ENCODE data around the gene ZKSCAN8.

The ZKSCAN8 gene

DNA sequence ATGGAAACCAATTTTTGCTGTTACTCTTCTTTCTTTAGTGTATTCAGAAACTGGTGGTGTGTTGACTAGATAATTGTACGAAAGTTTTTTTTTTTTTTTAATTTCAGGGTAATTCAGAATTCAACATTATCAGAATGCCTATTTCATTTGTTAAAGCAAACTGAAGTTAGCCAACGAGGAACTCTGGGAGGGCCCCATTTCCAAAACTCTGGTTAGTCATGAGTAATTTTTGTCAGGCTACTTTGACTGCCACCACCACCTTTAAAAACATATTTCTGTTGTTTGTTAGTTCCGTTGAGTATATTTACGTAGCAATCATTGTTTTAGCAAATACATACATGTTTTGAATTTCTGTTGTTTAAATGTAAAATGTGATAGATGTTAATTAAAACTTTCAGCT lies 763 bp downstream of the ZKSCAN8 start:
- Histone ChIP-seq H3K27ac (ENCODE audit: low read depth, low read length) (no peak overlapping the region), H4K5ac (ENCODE audit: low read length) (no peak overlapping the region), H3K27me3 (ENCODE audit: insufficient read depth, low read length, poor library complexity) (no peaks in the 10 kb centered on the region), H2BK5ac (ENCODE audit: low read length) (no peak overlapping the region), H3K23ac (ENCODE audit: low read length) (no peak overlapping the region), H2BK15ac (replicated peaks; ENCODE audit: low read depth) (no peak overlapping the region), H3K4ac (ENCODE audit: low read depth, low read length) (no peak overlapping the region), H3K18ac (ENCODE audit: low read length) (no peak overlapping the region), H3K4me2 (ENCODE audit: low read length) (peak overlapping the region; percentile 26), H3K9ac (ENCODE audit: low read length) (peak overlapping the region; percentile 86), H2AK5ac (ENCODE audit: low read length) (no peak overlapping the region), H2BK120ac (ENCODE audit: low read depth, low read length) (no peak overlapping the region), H3K4me1 (ENCODE audit: control insufficient read depth, low read depth, low read length) (no peaks in the 10 kb centered on the region), H3K56ac (ENCODE audit: low read length) (peak overlapping the region; percentile 95), H3K79me2 (ENCODE audit: control insufficient read depth, insufficient read depth, low read length) (peaks cover 17% of the 10 kb centered on the region), H4K8ac (ENCODE audit: low read depth, low read length) (no peak overlapping the region), H3K79me1 (ENCODE audit: low read length) (peaks cover 6% of the 10 kb centered on the region), H3K4me3 (ENCODE audit: low read length) (peak overlapping the region; percentile 73), H3K36me3 (ENCODE audit: control insufficient read depth, insufficient read depth, low read length) (peaks cover 1% of the 10 kb centered on the region)
- WGBS (ENCODE audit: extremely low coverage, insufficient coverage, low lambda C conversion rate) = no CpG with 5 or more reads among the region's 4 CpGs
- no peak for DNase-seq

DNA sequence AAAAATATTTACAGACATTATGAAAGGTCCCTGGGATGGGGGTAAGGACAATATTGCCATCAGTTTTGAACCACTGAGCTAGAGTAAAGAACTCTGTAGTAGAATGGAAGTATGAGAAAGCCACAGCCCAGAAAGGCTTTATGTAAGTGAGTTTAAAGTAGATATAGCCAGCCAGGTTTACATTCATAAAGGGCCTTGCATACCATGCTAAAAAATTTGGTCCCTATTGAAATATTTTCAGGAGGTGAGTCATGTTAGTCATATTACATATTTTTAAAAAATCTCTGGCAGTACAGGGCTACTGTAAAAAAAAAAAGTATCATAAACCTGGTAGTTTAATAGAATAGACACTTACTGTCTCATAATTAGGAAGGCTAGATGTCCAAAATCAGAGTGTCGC lies 3.5 kb downstream of the ZKSCAN8 start:
- H3K18ac ChIP-seq (ENCODE audit: low read length) = no peak overlapping the region
- no peak overlapping the region for H2BK15ac ChIP-seq (replicated peaks; ENCODE audit: low read depth)
- no peak overlapping the region for H3K4ac ChIP-seq (ENCODE audit: low read depth, low read length)
- DNase-seq = no peak
- no peak overlapping the region for H3K9ac ChIP-seq (ENCODE audit: low read length)
- no peak overlapping the region for H3K23ac ChIP-seq (ENCODE audit: low read length)
- H2BK5ac ChIP-seq (ENCODE audit: low read length) = no peak overlapping the region
- no CpG with 5 or more reads among the region's 1 CpG for WGBS (ENCODE audit: extremely low coverage, insufficient coverage, low lambda C conversion rate)
- H3K56ac ChIP-seq (ENCODE audit: low read length) = no peak overlapping the region
- H2AK5ac ChIP-seq (ENCODE audit: low read length) = no peak overlapping the region
- H2BK120ac ChIP-seq (ENCODE audit: low read depth, low read length) = no peak overlapping the region
- H3K27ac ChIP-seq (ENCODE audit: low read depth, low read length) = no peak overlapping the region
- no peak overlapping the region for H3K4me2 ChIP-seq (ENCODE audit: low read length)
- no peaks in the 10 kb centered on the region for H3K4me1 ChIP-seq (ENCODE audit: control insufficient read depth, low read depth, low read length)
- H3K4me3 ChIP-seq (ENCODE audit: low read length) = no peak overlapping the region
- peaks cover 17% of the 10 kb centered on the region for H3K79me2 ChIP-seq (ENCODE audit: control insufficient read depth, insufficient read depth, low read length)
- no peak overlapping the region for H4K5ac ChIP-seq (ENCODE audit: low read length)
- no peak overlapping the region for H4K8ac ChIP-seq (ENCODE audit: low read depth, low read length)
- no peaks in the 10 kb centered on the region for H3K27me3 ChIP-seq (ENCODE audit: insufficient read depth, low read length, poor library complexity)
- H3K36me3 ChIP-seq (ENCODE audit: control insufficient read depth, insufficient read depth, low read length) = peaks cover 12% of the 10 kb centered on the region
- peaks cover 11% of the 10 kb centered on the region for H3K79me1 ChIP-seq (ENCODE audit: low read length)

DNA sequence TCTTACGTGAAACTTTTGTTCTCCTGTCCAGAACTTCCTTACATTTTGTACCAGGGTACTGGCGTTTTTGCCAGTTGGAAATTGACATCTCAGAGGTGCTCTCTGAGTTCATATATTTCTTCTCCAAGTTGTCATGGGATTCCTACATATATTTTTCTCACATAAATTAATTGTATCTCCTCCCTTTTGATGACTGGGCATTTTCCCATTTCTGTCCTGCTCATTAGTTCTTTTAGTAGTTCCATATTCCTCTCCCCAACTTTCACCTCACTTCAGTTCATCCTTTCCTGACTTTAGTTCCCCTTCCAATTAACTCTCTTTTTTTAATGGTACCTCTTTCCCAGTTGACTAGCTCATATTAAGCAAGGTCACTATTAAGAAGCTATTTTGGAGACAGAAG lies 10.8 kb downstream of the ZKSCAN8 start:
- H3K4ac ChIP-seq (ENCODE audit: low read depth, low read length) = no peak overlapping the region
- H3K79me2 ChIP-seq (ENCODE audit: control insufficient read depth, insufficient read depth, low read length) = no peaks in the 10 kb centered on the region
- H4K8ac ChIP-seq (ENCODE audit: low read depth, low read length) = no peak overlapping the region
- no peak overlapping the region for H3K4me2 ChIP-seq (ENCODE audit: low read length)
- no peak overlapping the region for H3K4me3 ChIP-seq (ENCODE audit: low read length)
- H3K9ac ChIP-seq (ENCODE audit: low read length) = no peak overlapping the region
- no peak for DNase-seq
- H3K23ac ChIP-seq (ENCODE audit: low read length) = no peak overlapping the region
- peaks cover 5% of the 10 kb centered on the region for H3K79me1 ChIP-seq (ENCODE audit: low read length)
- no peak overlapping the region for H3K27ac ChIP-seq (ENCODE audit: low read depth, low read length)
- no peak overlapping the region for H2BK120ac ChIP-seq (ENCODE audit: low read depth, low read length)
- no peaks in the 10 kb centered on the region for H3K27me3 ChIP-seq (ENCODE audit: insufficient read depth, low read length, poor library complexity)
- H3K36me3 ChIP-seq (ENCODE audit: control insufficient read depth, insufficient read depth, low read length) = peaks cover 24% of the 10 kb centered on the region
- no peak overlapping the region for H2BK5ac ChIP-seq (ENCODE audit: low read length)
- no peak overlapping the region for H3K18ac ChIP-seq (ENCODE audit: low read length)
- no peak overlapping the region for H2BK15ac ChIP-seq (replicated peaks; ENCODE audit: low read depth)
- H2AK5ac ChIP-seq (ENCODE audit: low read length) = no peak overlapping the region
- H3K4me1 ChIP-seq (ENCODE audit: control insufficient read depth, low read depth, low read length) = no peaks in the 10 kb centered on the region
- H3K56ac ChIP-seq (ENCODE audit: low read length) = no peak overlapping the region
- no CpG with 5 or more reads among the region's 2 CpGs for WGBS (ENCODE audit: extremely low coverage, insufficient coverage, low lambda C conversion rate)
- no peak overlapping the region for H4K5ac ChIP-seq (ENCODE audit: low read length)

DNA sequence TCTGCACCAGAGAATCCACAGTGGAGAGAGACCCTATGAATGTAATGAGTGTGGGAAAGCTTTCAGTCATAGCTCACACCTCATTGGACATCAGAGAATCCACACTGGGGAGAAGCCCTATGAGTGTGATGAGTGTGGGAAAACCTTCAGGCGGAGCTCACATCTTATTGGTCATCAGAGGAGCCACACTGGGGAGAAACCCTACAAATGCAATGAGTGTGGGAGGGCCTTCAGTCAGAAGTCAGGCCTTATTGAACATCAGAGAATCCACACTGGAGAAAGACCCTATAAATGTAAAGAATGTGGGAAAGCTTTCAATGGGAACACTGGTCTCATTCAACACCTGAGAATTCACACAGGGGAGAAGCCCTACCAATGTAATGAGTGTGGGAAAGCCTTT lies 11.9 kb downstream of the ZKSCAN8 start:
- H3K4ac ChIP-seq (ENCODE audit: low read depth, low read length) = no peak overlapping the region
- H3K9ac ChIP-seq (ENCODE audit: low read length) = no peak overlapping the region
- H3K18ac ChIP-seq (ENCODE audit: low read length) = no peak overlapping the region
- H2AK5ac ChIP-seq (ENCODE audit: low read length) = no peak overlapping the region
- no peak overlapping the region for H3K27ac ChIP-seq (ENCODE audit: low read depth, low read length)
- no peak overlapping the region for H2BK15ac ChIP-seq (replicated peaks; ENCODE audit: low read depth)
- no CpG with 5 or more reads among the region's 1 CpG for WGBS (ENCODE audit: extremely low coverage, insufficient coverage, low lambda C conversion rate)
- H3K79me1 ChIP-seq (ENCODE audit: low read length) = peaks cover 4% of the 10 kb centered on the region
- H4K5ac ChIP-seq (ENCODE audit: low read length) = no peak overlapping the region
- H3K36me3 ChIP-seq (ENCODE audit: control insufficient read depth, insufficient read depth, low read length) = peaks cover 21% of the 10 kb centered on the region
- DNase-seq = no peak
- H3K4me2 ChIP-seq (ENCODE audit: low read length) = no peak overlapping the region
- H3K56ac ChIP-seq (ENCODE audit: low read length) = no peak overlapping the region
- H2BK120ac ChIP-seq (ENCODE audit: low read depth, low read length) = no peak overlapping the region
- no peak overlapping the region for H2BK5ac ChIP-seq (ENCODE audit: low read length)
- H3K23ac ChIP-seq (ENCODE audit: low read length) = no peak overlapping the region
- H3K79me2 ChIP-seq (ENCODE audit: control insufficient read depth, insufficient read depth, low read length) = no peaks in the 10 kb centered on the region
- no peak overlapping the region for H4K8ac ChIP-seq (ENCODE audit: low read depth, low read length)
- H3K27me3 ChIP-seq (ENCODE audit: insufficient read depth, low read length, poor library complexity) = no peaks in the 10 kb centered on the region
- no peak overlapping the region for H3K4me3 ChIP-seq (ENCODE audit: low read length)
- H3K4me1 ChIP-seq (ENCODE audit: control insufficient read depth, low read depth, low read length) = no peaks in the 10 kb centered on the region

DNA sequence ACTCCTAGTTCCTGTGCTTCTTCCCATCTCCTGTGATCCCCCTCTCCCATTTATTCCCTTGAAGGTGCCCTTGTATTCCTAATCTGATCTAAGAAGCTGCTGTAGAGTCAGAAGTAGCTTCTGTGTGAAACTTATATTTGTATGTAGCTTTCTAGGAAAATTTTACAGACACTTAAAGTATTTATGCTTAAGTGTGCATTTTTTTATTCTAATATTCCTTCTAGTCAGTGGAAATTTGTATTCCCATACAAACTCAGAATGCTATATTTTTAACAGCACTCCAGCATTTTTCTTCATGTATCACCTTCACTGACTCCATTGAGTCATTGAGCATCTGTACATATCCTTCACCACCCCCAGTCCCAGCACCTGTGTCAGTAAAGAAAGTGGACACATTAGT lies 12.7 kb downstream of the ZKSCAN8 start:
- no peak overlapping the region for H2BK5ac ChIP-seq (ENCODE audit: low read length)
- no peak overlapping the region for H3K9ac ChIP-seq (ENCODE audit: low read length)
- H3K4ac ChIP-seq (ENCODE audit: low read depth, low read length) = no peak overlapping the region
- peaks cover under 1% of the 10 kb centered on the region for H3K79me1 ChIP-seq (ENCODE audit: low read length)
- peaks cover 17% of the 10 kb centered on the region for H3K36me3 ChIP-seq (ENCODE audit: control insufficient read depth, insufficient read depth, low read length)
- H4K8ac ChIP-seq (ENCODE audit: low read depth, low read length) = no peak overlapping the region
- no peak overlapping the region for H2BK120ac ChIP-seq (ENCODE audit: low read depth, low read length)
- no peak overlapping the region for H3K23ac ChIP-seq (ENCODE audit: low read length)
- no peak overlapping the region for H3K27ac ChIP-seq (ENCODE audit: low read depth, low read length)
- H3K79me2 ChIP-seq (ENCODE audit: control insufficient read depth, insufficient read depth, low read length) = no peaks in the 10 kb centered on the region
- H3K4me3 ChIP-seq (ENCODE audit: low read length) = no peak overlapping the region
- H3K18ac ChIP-seq (ENCODE audit: low read length) = no peak overlapping the region
- no peaks in the 10 kb centered on the region for H3K4me1 ChIP-seq (ENCODE audit: control insufficient read depth, low read depth, low read length)
- H3K4me2 ChIP-seq (ENCODE audit: low read length) = no peak overlapping the region
- no peak for DNase-seq
- H2BK15ac ChIP-seq (replicated peaks; ENCODE audit: low read depth) = no peak overlapping the region
- H3K56ac ChIP-seq (ENCODE audit: low read length) = no peak overlapping the region
- no peak overlapping the region for H2AK5ac ChIP-seq (ENCODE audit: low read length)
- no peaks in the 10 kb centered on the region for H3K27me3 ChIP-seq (ENCODE audit: insufficient read depth, low read length, poor library complexity)
- no peak overlapping the region for H4K5ac ChIP-seq (ENCODE audit: low read length)

DNA sequence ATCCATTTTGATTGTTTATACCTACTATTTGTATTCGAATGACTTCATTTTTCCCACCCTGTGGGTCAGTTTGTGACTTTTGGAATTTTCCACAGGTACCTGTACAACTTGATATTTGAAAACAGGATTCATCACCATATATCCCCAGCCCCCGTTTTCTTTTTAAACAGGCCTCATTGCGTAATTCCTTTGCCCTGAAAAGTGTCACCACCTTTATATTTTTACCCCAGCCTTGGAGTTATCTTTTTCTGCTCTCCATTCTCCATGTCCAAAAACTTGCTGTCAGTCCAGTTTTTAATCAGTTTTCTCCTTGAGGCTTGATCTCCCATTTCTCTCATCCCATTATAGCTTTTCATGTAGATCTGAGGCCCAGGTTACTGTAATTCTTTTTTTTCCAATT lies 16.6 kb downstream of the ZKSCAN8 start:
- no peaks in the 10 kb centered on the region for H3K27me3 ChIP-seq (ENCODE audit: insufficient read depth, low read length, poor library complexity)
- H3K36me3 ChIP-seq (ENCODE audit: control insufficient read depth, insufficient read depth, low read length) = peaks cover 6% of the 10 kb centered on the region

More for the DNA sequence above, 16.6 kb downstream of the ZKSCAN8 start:
- no peak overlapping the region for H3K4me3 ChIP-seq (ENCODE audit: low read length)
- no peak overlapping the region for H2BK5ac ChIP-seq (ENCODE audit: low read length)
- no peak overlapping the region for H4K5ac ChIP-seq (ENCODE audit: low read length)
- no peak overlapping the region for H3K23ac ChIP-seq (ENCODE audit: low read length)
- H2BK120ac ChIP-seq (ENCODE audit: low read depth, low read length) = no peak overlapping the region
- no peak overlapping the region for H2AK5ac ChIP-seq (ENCODE audit: low read length)
- DNase-seq = no peak
- no peak overlapping the region for H3K56ac ChIP-seq (ENCODE audit: low read length)
- H3K79me2 ChIP-seq (ENCODE audit: control insufficient read depth, insufficient read depth, low read length) = no peaks in the 10 kb centered on the region
- H3K4me1 ChIP-seq (ENCODE audit: control insufficient read depth, low read depth, low read length) = no peaks in the 10 kb centered on the region
- H4K8ac ChIP-seq (ENCODE audit: low read depth, low read length) = no peak overlapping the region
- H3K27ac ChIP-seq (ENCODE audit: low read depth, low read length) = no peak overlapping the region
- no peak overlapping the region for H3K4me2 ChIP-seq (ENCODE audit: low read length)
- H3K9ac ChIP-seq (ENCODE audit: low read length) = no peak overlapping the region
- H2BK15ac ChIP-seq (replicated peaks; ENCODE audit: low read depth) = no peak overlapping the region
- no peak overlapping the region for H3K18ac ChIP-seq (ENCODE audit: low read length)
- H3K79me1 ChIP-seq (ENCODE audit: low read length) = no peaks in the 10 kb centered on the region
- 100% methylated on average over 1 of the region's 3 CpGs for WGBS (ENCODE audit: extremely low coverage, insufficient coverage, low lambda C conversion rate)
- H3K4ac ChIP-seq (ENCODE audit: low read depth, low read length) = no peak overlapping the region

Measured in mesendoderm (in vitro differentiated cells).